ENCODE data around the gene HNRNPC. TPM values are rescaled to one million over a fixed set of nuclear protein-coding genes. Genes with fewer than 3 reads are reported as not detected.

Gene HNRNPC
- polyA plus RNA-seq, 2 of the 4 experiments (the other 2 are of a cell fraction): 1,057 to 1,069 TPM

GRCh38 chr14:21258889-21259787 lies 10.1 kb downstream of the HNRNPC start:
- ChIA-PET CTCF (no interaction called here), POLR2A (no interaction called here)
- peaks cover 76% of the 10 kb centered on the region for H3K4me1 ChIP-seq
- H3K27ac ChIP-seq: no peak overlapping the region
- TF ChIP-seq RFX5 (IDR thresholded peaks at IDR 0.05): no peak
- TF ChIP-seq TFCP2L1 (CRISPR knock-in tag; IDR thresholded peaks at IDR 0.05): peak; percentile 36; the same call in 1 of the 2 replicates
- TF ChIP-seq POLR2AphosphoS2 (conservative IDR thresholded peaks at IDR 0.05; ENCODE audit: low read length): peak; percentile 95
- no peak for TF ChIP-seq ZSCAN20 (CRISPR knock-in tag; IDR thresholded peaks at IDR 0.05)
- no peak for TF ChIP-seq JUN (IDR thresholded peaks at IDR 0.05)
- ATAC-seq (no peak), DNase-seq (ENCODE audit: low read depth in 1 of 2, low spot score in 1 of 2) (no peak), FAIRE-seq (no peak)
- H3K4me2 ChIP-seq: peak overlapping the region; percentile 18; the same call in 1 of the 3 replicates
- no peak overlapping the region for H3K4me3 ChIP-seq
- WGBS (ENCODE audit: missing lambda C conversion rate): 85% methylated on average over 5 of the region's 5 CpGs
- H3K9me3 ChIP-seq: no peaks in the 10 kb centered on the region

DNA sequence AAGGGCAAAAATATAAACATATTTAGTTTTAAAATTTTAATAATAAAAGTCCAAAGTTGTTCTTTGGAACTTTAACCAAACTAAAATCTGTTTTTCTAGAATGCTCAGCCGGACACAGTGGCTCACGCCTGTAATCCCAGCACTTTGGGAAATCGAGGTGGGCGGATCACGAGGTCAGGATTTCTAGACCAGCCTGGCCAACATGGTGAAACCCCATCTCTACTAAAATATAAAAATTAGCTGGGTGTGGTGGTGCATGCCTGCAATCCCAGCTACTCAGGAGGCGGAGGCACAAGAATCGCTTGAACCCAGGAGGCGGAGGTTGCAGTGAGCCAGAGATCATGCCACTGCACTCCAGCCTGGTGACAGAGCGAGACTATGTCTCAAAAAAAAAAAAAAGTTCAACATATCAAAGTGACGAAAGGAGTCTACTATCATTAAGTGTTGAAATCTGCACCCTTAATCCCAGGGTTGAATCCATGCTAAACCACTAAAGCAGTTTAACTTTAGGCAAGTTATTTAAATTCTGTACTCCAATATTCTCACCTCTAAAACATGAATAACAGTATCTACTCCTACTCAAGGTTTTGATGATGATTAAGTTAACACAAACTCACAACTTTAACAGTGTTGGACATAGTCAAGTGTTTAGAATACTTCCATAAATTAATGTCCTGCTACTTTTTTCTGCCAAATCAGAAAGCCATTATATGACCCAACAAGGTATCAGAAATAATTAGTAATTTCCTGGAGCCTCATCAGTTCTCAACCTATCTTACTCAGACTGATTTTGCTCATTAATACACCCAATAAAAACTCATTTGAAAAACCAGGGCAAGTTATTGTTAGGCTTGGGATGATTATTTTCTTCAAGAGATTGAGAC lies 11.0 kb downstream of the HNRNPC start:
- TF ChIP-seq ESRRA (IDR thresholded peaks at IDR 0.05; ENCODE audit: borderline replicate concordance, low read length) (no peak), RNF2 (IDR thresholded peaks at IDR 0.05; ENCODE audit: borderline replicate concordance, low read depth) (no peak), RARB (CRISPR knock-in tag; IDR thresholded peaks at IDR 0.05) (peak; percentile 62; the same call in 1 of the 2 replicates)
- Histone ChIP-seq H3K4me1 (peaks cover 67% of the 10 kb centered on the region), H3K4me3 (no peak overlapping the region), H3K4me2 (peak overlapping the region; percentile 18; the same call in 2 of the 3 replicates), H3K9me3 (no peaks in the 10 kb centered on the region), H3K27ac (no peak overlapping the region)
- ATAC-seq: no peak
- 82% methylated on average over 10 of the region's 10 CpGs for WGBS (ENCODE audit: missing lambda C conversion rate)
- FAIRE-seq: no peak
- DNase-seq (ENCODE audit: low read depth in 1 of 2, low spot score in 1 of 2): no peak
- ChIA-PET CTCF (interaction anchor here (0.7 kb wide), 1 partner anchor 219 kb away, joined by 3 read pairs; the partner anchor contains the start of genes RAB2B and TOX4), POLR2A (no interaction called here)

GRCh38 chr14:21257394-21257909 lies 11.8 kb downstream of the HNRNPC start:
- ChIA-PET CTCF (interaction anchor here (0.7 to 1.5 kb wide), 2 partner anchors 14 to 219 kb away, joined by 3 to 5 read pairs; partner anchors contain the start of genes RAB2B and TOX4), POLR2A (no interaction called here)
- Histone ChIP-seq H3K9me3 (no peaks in the 10 kb centered on the region), H3K4me3 (no peak overlapping the region), H3K4me2 (peak overlapping the region; percentile 8; the same call in 2 of the 3 replicates), H3K4me1 (peaks cover 59% of the 10 kb centered on the region), H3K27ac (no peak overlapping the region)
- 64% methylated on average over 7 of the region's 7 CpGs for whole genome bisulfite sequencing (ENCODE audit: missing lambda C conversion rate)
- ATAC-seq (peak in 1 of 2 experiments; percentile 12; a peak in 2 of 6 replicates), FAIRE-seq (no peak), DNase-seq (ENCODE audit: low read depth in 1 of 2, low spot score in 1 of 2) (no peak)
- TF ChIP-seq SMC3 (IDR thresholded peaks at IDR 0.05) (no peak), CEBPB (IDR thresholded peaks at IDR 0.05) (peak in 1 of 2 experiments; percentile 20; a peak in 2 of 4 replicates), CHD2 (IDR thresholded peaks at IDR 0.05; ENCODE audit: low read length, partially characterized antibody) (no peak), JUN (IDR thresholded peaks at IDR 0.05) (0 out of 5 replicates have a peak, but pooled peaks of 1 of the 2 experiments have one; percentile 28)

DNA sequence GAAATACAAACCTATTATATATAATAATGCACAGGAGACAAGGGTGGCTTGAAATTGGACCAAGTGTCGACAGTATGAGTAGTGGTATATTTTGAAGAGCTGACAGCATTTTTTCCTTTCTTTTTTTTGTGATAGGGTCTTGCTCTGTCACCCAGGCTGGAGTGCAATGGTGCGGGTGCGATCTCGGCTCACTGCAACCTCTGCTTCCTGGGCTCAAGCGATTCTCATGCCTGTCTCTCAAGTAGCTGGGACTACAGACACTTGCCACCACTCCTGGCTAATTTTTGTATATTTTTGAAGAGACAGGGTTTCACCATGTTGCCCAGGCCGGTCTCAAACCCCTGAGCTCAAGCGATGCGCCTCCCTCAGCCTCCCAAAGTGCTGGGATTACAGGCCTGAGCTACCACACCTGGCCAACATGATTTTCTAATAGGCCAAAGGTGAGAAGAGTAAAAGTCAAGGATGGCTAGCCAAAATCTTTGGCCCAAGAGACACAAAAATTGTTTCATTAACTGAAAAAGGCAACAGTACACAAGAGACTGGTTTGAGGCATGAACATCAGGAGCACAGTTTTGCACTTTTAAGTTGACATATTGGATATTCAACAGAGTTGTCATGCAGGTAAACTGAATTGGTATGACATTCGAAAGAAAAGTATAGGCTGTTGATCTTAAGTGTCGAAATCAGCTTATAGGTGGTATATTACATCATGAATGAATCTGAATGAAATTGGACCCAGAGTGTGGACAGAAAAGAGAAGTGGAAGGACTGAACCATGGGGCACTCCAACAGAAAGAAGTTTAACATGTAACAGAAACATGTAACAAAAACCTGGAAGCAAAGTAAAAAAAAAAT lies 12.5 kb downstream of the HNRNPC start:
- Histone ChIP-seq H3K4me1 (peaks cover 52% of the 10 kb centered on the region), H3K27ac (no peak overlapping the region), H3K4me2 (peak overlapping the region; percentile 8; the same call in 2 of the 3 replicates), H3K4me3 (no peak overlapping the region), H3K9me3 (no peaks in the 10 kb centered on the region)
- peak in 1 of 2 experiments; percentile 20; a peak in 2 of 6 replicates for ATAC-seq
- POLR2A ChIA-PET: interaction anchor here (0.6 to 1.3 kb wide), 3 partner anchors 8 to 121 kb away, joined by 3 read pairs; no protein-coding TSS in a partner anchor
- no peak for TF ChIP-seq NPAS2 (CRISPR knock-in tag; IDR thresholded peaks at IDR 0.05; ENCODE audit: borderline replicate concordance)
- no peak for TF ChIP-seq EP300 (IDR thresholded peaks at IDR 0.05)
- TF ChIP-seq POLR2AphosphoS2 (conservative IDR thresholded peaks at IDR 0.05; ENCODE audit: low read length): 0 out of 2 replicates have a peak, but pooled peaks have one; percentile 81
- TF ChIP-seq BCL3 (IDR thresholded peaks at IDR 0.05): no peak
- no peak for DNase-seq (ENCODE audit: low read depth in 1 of 2, low spot score in 1 of 2)
- CTCF ChIA-PET: interaction anchor here (1.3 to 1.5 kb wide), 3 partner anchors 7 to 13 kb away, joined by 3 to 5 read pairs (median 3); no protein-coding TSS in a partner anchor
- FAIRE-seq: no peak
- 88% methylated on average over 10 of the region's 10 CpGs for WGBS (ENCODE audit: missing lambda C conversion rate)
